ENCODE results near the gene DGKA.
"Not testable (repeated sequence)": the region's sequence is repeated elsewhere in the genome, so short reads cannot be mapped to it uniquely, and the experiment has no call there.

The DGKA gene

DNA sequence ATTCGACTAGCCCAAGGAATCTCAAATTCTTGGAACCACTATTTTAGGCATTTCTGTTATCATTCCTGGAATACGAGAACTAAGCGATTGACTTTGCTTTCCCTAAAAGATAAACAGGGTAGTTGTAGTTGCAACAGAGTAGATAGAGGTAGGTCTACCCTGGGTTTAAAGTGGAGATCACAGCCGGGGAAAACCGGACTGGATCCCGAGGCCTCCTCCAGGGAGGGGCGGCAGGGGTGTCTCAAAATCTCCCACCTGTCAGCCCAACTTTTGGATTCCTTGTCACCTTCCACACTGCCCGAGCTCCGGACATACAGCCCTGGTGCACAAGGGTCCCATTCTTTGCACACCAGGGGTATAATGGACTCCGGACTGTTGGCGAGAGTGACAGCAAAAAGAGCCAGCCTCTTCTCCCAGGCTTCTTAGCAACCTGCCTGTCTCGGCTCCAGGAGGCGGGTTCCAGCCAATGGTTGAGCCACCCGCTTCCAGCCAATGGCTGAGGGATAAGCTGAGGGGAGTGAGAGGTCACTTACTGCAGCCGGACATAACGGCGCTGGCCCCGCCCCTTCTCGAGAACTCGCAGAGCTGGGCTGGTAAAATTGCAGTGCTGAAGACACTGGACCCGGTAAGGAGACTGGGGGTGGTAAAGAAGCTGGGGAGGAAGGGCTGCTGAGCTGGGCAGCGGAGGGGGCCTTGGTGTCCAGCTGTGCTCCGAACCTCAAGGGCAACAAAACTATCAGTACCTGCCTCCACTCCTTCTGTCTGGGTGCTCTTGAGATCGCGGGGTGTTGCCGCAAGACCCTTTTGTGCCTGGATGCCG is 66.0 kb downstream of the DGKA start, which contains the start of gene SUOX:
Gene SUOX, plus strand, starts transcription at position 562 of the 820 bp plus-strand sequence. CDS start 4,946 bp downstream, outside the sequence.
- DNase-seq (ENCODE audit: low spot score): peak; percentile 99

DNA sequence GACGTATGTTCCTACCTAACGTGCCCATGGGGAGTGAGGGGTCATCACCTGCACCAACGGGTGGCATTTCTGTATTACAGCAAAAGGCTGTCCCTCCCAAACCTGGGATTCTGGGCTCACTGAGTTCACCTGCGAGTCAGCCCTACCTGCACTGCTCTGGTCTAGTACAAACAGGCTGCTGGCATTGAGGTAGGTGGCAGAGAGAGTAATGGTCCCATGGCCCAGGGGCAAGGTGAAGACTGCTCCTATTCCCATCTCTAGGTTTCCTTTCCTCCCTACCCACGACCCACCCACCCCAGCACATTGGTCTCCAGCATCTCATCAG is 66.5 kb downstream of the DGKA start:
- peak; percentile 56 for DNase-seq (ENCODE audit: low spot score)

- not testable (repeated sequence) for DNase-seq (ENCODE audit: low spot score)
Observed at GRCh38 chr12:55999522-55999921, 68.6 kb downstream of the DGKA start.

DNA sequence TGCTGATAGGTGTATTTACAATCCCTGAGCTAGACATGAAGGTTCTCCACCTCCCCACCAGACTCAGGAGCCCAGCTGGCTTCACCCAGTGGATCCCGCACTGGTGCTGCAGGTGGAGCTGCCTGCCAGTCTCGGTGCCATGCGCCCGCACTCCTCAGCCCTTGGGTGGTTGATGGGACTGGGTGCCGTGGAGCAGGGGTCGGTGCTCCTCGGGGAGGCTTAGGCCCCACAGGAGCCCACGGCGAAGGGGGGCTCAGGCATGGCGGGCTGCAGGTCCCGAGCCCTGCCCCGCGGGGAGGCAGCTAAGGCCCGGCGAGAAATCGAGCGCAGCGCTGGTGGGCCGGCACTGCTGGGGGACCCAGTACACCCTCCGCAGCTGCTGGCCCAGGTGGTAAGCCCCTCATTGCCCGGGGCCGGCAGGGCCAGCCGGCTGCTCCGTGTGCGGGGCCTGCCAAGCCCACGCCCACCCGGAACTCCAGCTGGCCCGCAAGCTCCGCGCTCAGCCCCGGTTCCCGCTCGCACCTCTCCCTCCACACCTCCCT is 69.1 kb downstream of the DGKA start:
- not testable (repeated sequence) for DNase-seq (ENCODE audit: low spot score)

DNA sequence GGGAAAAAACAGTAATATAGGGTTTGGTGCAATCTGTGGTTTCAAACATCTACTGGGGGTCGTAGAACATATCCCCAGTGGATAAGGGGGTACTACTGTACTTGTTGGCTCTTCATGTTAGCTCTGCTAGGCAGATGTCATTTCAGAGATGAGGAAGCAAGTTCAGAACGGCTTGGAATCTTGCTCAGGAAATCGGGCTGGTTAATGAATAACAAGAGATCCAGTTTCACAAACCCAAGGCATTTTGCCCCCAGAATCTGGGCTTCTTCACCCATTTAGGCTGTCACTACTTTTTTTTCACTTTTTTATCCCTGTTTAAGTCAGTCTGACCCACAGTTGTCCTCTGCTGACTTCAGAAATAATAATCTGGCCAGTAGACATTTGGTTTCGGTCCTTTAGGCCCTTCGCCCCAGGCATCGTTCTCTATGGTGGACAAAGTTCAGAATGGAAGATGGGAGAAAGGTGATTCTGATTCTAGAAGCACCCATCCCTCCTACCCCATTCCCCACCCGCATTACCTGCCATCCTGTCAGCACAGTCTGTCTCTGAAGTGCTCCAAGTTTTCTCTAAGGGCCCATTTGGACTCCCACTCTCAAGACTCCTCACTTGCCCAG is 70.6 kb downstream of the DGKA start:
- peak; percentile 46 for DNase-seq (ENCODE audit: low spot score)

DNA sequence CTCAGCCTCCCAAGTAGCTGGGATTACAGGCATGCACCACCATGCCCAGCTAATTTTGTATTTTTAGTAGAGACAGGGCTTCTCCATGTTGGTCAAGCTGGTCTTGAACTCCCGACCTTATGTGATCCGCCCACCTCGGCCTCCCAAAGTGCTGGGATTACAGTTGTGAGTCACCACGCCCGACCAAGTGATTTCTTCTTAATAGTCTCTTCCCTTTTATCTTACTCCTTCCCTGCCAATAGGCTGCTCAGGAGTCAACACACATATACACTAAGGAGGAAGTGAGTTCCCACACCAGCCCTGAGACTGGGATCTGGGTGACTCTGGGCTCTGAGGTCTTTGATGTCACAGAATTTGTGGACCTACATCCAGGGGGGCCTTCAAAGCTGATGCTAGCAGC is 72.4 kb downstream of the DGKA start:
- not testable (repeated sequence) for DNase-seq (ENCODE audit: low spot score)

Data from HuH-7.5 (cell line).